Measurements from ENCODE around the gene ALAS1. TPM values are rescaled to one million over a fixed set of nuclear protein-coding genes. Genes with fewer than 3 reads are reported as not detected.

ALAS1 gene
- total and polyA plus RNA-seq, 10 donors = 13.0 to 40.8 (median 32.8) TPM

DNA sequence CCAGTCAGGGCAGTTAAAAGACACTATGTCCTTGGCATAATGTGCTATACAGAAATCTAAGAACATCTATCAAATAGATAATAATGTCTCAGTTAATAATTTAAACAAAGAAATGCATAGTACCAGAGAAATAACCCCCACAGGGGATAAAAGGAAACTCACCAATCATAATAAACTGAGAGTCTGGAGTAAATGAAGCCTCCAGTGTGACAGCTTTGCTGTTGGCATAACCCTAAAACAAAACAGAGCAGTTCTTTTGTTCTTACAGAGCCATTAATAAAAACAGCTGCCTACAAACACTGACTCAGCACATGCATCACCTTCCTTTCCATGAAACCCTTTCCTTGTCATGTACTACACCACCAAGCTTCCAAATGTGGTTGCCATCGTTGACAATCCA is 61.1 kb downstream of the ALAS1 start:
- Histone ChIP-seq H3K4me3 (no peak overlapping the region), H3K36me3 (peaks cover 0 to 100% (median 94%) of the 10 kb centered on the region in 6 donors), H3K27me3 (replicated peaks in 1 of 7) (no peaks in the 10 kb centered on the region), H3K27ac (no peak overlapping the region), H3K4me1 (peaks cover 4 to 79% (median 26%) of the 10 kb centered on the region in 6 donors), H3K9me3 (no peaks in the 10 kb centered on the region)
- intact Hi-C loops (cut with DNase I; ENCODE audit: low total_unique reads) = no loop called here
- DNase-seq = no peak
- WGBS, 5 donors = 31 to 83% (median 51%) methylated on average over 1 of the region's 1 CpG
- TF ChIP-seq POLR2AphosphoS5 (IDR thresholded peaks at IDR 0.05) = no peak
- TF ChIP-seq, protein P1, sequence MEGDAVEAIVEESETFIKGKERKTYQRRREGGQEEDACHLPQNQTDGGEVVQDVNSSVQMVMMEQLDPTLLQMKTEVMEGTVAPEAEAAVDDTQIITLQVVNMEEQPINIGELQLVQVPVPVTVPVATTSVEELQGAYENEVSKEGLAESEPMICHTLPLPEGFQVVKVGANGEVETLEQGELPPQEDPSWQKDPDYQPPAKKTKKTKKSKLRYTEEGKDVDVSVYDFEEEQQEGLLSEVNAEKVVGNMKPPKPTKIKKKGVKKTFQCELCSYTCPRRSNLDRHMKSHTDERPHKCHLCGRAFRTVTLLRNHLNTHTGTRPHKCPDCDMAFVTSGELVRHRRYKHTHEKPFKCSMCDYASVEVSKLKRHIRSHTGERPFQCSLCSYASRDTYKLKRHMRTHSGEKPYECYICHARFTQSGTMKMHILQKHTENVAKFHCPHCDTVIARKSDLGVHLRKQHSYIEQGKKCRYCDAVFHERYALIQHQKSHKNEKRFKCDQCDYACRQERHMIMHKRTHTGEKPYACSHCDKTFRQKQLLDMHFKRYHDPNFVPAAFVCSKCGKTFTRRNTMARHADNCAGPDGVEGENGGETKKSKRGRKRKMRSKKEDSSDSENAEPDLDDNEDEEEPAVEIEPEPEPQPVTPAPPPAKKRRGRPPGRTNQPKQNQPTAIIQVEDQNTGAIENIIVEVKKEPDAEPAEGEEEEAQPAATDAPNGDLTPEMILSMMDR (IDR thresholded peaks at IDR 0.05 in 8 of 11, conservative IDR thresholded peaks at IDR 0.05 in 3 of 11) = no peak
- TF ChIP-seq POLR2A (IDR thresholded peaks at IDR 0.05) = no peak

DNA sequence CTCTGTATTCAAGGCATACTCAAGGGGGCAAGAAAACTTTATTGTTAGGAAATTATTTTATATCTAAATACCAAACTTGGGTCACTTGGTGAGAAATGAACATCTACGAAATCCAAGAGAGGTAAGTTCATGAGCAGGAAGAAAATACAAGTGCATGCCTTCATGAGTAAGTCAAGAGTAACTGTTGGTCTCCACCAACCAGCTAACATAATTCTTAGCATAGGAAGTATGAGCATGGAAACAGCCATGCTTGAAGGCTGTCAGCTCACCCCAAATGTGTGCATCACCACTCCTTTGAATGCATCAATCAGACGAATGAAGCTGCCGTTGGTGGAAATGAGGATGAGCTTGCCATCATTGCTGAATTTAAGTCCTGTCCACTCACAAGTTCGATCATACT is 61.5 kb downstream of the ALAS1 start:
- intact Hi-C loops (cut with DNase I; ENCODE audit: low total_unique reads) = no loop called here
- Histone ChIP-seq H3K27me3 (replicated peaks in 1 of 7) (no peaks in the 10 kb centered on the region), H3K9me3 (no peaks in the 10 kb centered on the region), H3K27ac (no peak overlapping the region), H3K36me3 (peaks cover 0 to 100% (median 97%) of the 10 kb centered on the region in 6 donors), H3K4me1 (peaks cover 0 to 79% (median 24%) of the 10 kb centered on the region in 6 donors), H3K4me3 (no peak overlapping the region)
- TF ChIP-seq POLR2A (IDR thresholded peaks at IDR 0.05) (no peak), POLR2AphosphoS5 (IDR thresholded peaks at IDR 0.05) (no peak)
- TF ChIP-seq, protein P1 (IDR thresholded peaks at IDR 0.05 in 8 of 11, conservative IDR thresholded peaks at IDR 0.05 in 3 of 11) = no peak
- WGBS, 5 donors = 84 to 96% (median 91%) methylated on average over 4 of the region's 4 CpGs
- no peak for DNase-seq

DNA sequence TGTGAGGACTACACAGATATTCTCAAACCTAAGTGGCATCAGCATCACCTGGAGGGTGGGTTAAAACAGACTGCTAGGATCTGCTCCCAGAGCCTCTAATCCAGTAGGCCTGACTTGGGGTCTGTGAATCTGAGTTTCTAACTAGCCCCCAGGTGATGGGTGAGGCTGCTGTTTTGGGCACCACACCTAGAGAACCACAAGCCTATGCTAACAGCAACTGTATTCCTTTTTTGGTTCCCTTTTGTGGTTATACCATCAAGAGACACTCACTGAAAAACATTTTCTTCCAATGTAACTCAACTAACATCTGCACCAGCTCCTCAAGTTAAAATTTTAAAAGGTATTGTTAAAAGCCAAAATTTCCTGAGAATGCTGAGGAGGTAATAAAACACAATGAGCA is 64.5 kb downstream of the ALAS1 start:
- TF ChIP-seq POLR2AphosphoS5 (IDR thresholded peaks at IDR 0.05) = no peak
- TF ChIP-seq, protein P1 (IDR thresholded peaks at IDR 0.05 in 8 of 11, conservative IDR thresholded peaks at IDR 0.05 in 3 of 11) = no peak
- TF ChIP-seq POLR2A (IDR thresholded peaks at IDR 0.05) = no peak
- Histone ChIP-seq H3K9me3 (no peaks in the 10 kb centered on the region), H3K4me1 (peaks cover 0 to 65% (median 23%) of the 10 kb centered on the region in 6 donors), H3K4me3 (no peak overlapping the region), H3K27me3 (replicated peaks in 1 of 7) (no peaks in the 10 kb centered on the region), H3K27ac (peak overlapping the region in 2 of 8 donors; percentile 24 to 48), H3K36me3 (peaks cover 4 to 100% (median 99%) of the 10 kb centered on the region in 6 donors)
- DNase-seq = no peak
- intact Hi-C loops (cut with DNase I; ENCODE audit: low total_unique reads) = no loop called here

Other genes with a start within 250 kb of the ALAS1 start
- gene GPR62, start 242.8 kb upstream of the ALAS1 start, total RNA-seq = under 1 TPM in 1 of 7 donors, not detected in 6; 0.39 TPM
- under 1 TPM; 0.04 to 0.06 (median 0.05) TPM for gene GPR62, start 242.8 kb upstream of the ALAS1 start, polyA plus RNA-seq
- gene PCBP4, start 230.7 kb upstream of the ALAS1 start, total RNA-seq = 10 to 100 TPM; 17.1 to 24.6 (median 20.7) TPM
- gene PCBP4, start 230.7 kb upstream of the ALAS1 start, polyA plus RNA-seq = 10 to 100 TPM; 12.8 to 41.7 (median 23.2) TPM
- gene ABHD14B, start 224.1 kb upstream of the ALAS1 start, total RNA-seq = 10 to 100 TPM; 33.8 to 74.9 (median 56.3) TPM
- 10 to 100 TPM; 60.1 to 71.4 (median 66.8) TPM for gene ABHD14B, start 224.1 kb upstream of the ALAS1 start, polyA plus RNA-seq
- 10 to 100 TPM in 4 of 7 donors, 1 to 10 TPM in 3; 8.7 to 23.9 (median 12.3) TPM for gene ABHD14A, start 223.1 kb upstream of the ALAS1 start, total RNA-seq
- gene ABHD14A, start 223.1 kb upstream of the ALAS1 start, polyA plus RNA-seq = 10 to 100 TPM; 18.7 to 26.7 (median 22.1) TPM
- 10 to 100 TPM; 16.7 to 31.1 (median 26.0) TPM for gene ACY1, start 214.6 kb upstream of the ALAS1 start, total RNA-seq
- 10 to 100 TPM; 28.1 to 29.8 (median 29.2) TPM for gene ACY1, start 214.6 kb upstream of the ALAS1 start, polyA plus RNA-seq
- gene RPL29, start 202.3 kb upstream of the ALAS1 start, total RNA-seq = 1,000 to 10,000 TPM in 4 of 7 donors, 100 to 1,000 TPM in 3; 684 to 1,403 (median 1,036) TPM
- gene RPL29, start 202.3 kb upstream of the ALAS1 start, polyA plus RNA-seq = 1,000 to 10,000 TPM; 3,003 to 4,302 (median 4,113) TPM
- 10 to 100 TPM; 31.5 to 68.6 (median 42.6) TPM for gene DUSP7, start 141.6 kb upstream of the ALAS1 start, total RNA-seq
- 10 to 100 TPM in 1 of 3 donors, 1 to 10 TPM in 2; 5.4 to 20.1 (median 6.9) TPM for gene DUSP7, start 141.6 kb upstream of the ALAS1 start, polyA plus RNA-seq
- gene POC1A, start 43.7 kb upstream of the ALAS1 start, total RNA-seq = 1 to 10 TPM; 1.6 to 4.4 (median 2.5) TPM
- gene POC1A, start 43.7 kb upstream of the ALAS1 start, polyA plus RNA-seq = 1 to 10 TPM; 2.4 to 3.2 (median 3.2) TPM
- gene TLR9, start 27.5 kb downstream of the ALAS1 start, total RNA-seq = 1 to 10 TPM; 2.3 to 7.7 (median 4.2) TPM
- gene TLR9, start 27.5 kb downstream of the ALAS1 start, polyA plus RNA-seq = 1 to 10 TPM in 1 of 3 donors, under 1 TPM in 1, not detected in 1; 0.55 to 3.8 TPM
- gene TWF2, start 41.0 kb downstream of the ALAS1 start, total RNA-seq = 100 to 1,000 TPM in 1 of 7 donors, 10 to 100 TPM in 6; 57.5 to 109 (median 68.2) TPM
- gene TWF2, start 41.0 kb downstream of the ALAS1 start, polyA plus RNA-seq = 10 to 100 TPM; 47.3 to 71.4 (median 59.8) TPM
- 10 to 100 TPM; 26.3 to 77.8 (median 55.8) TPM for gene PPM1M, start 47.6 kb downstream of the ALAS1 start, total RNA-seq
- gene PPM1M, start 47.6 kb downstream of the ALAS1 start, polyA plus RNA-seq = 10 to 100 TPM; 29.2 to 37.2 (median 33.6) TPM
- gene WDR82, start 80.5 kb downstream of the ALAS1 start, total RNA-seq = 10 to 100 TPM; 60.5 to 80.6 (median 72.0) TPM
- 10 to 100 TPM; 20.9 to 35.8 (median 23.6) TPM for gene WDR82, start 80.5 kb downstream of the ALAS1 start, polyA plus RNA-seq
- 10 to 100 TPM; 13.4 to 31.9 (median 26.8) TPM for gene GLYCTK, start 89.7 kb downstream of the ALAS1 start, total RNA-seq
- gene GLYCTK, start 89.7 kb downstream of the ALAS1 start, polyA plus RNA-seq = 10 to 100 TPM; 14.9 to 22.5 (median 22.2) TPM
- gene DNAH1, start 118.2 kb downstream of the ALAS1 start, total RNA-seq = 10 to 100 TPM; 21.0 to 35.8 (median 27.1) TPM
- 10 to 100 TPM in 1 of 3 donors, 1 to 10 TPM in 2; 4.9 to 10.1 (median 9.7) TPM for gene DNAH1, start 118.2 kb downstream of the ALAS1 start, polyA plus RNA-seq
- 10 to 100 TPM; 68.1 to 82.8 (median 72.8) TPM for gene BAP1, start 211.8 kb downstream of the ALAS1 start, total RNA-seq
- 10 to 100 TPM; 44.4 to 73.7 (median 72.8) TPM for gene BAP1, start 211.8 kb downstream of the ALAS1 start, polyA plus RNA-seq
- 10 to 100 TPM in 1 of 7 donors, 1 to 10 TPM in 6; 4.4 to 14.2 (median 8.6) TPM for gene PHF7, start 212.5 kb downstream of the ALAS1 start, total RNA-seq
- gene PHF7, start 212.5 kb downstream of the ALAS1 start, polyA plus RNA-seq = 1 to 10 TPM; 4.6 to 7.3 (median 4.8) TPM
- gene SEMA3G, start 246.9 kb downstream of the ALAS1 start, total RNA-seq = 10 to 100 TPM in 5 of 7 donors, 1 to 10 TPM in 2; 7.9 to 20.2 (median 10.8) TPM
- gene SEMA3G, start 246.9 kb downstream of the ALAS1 start, polyA plus RNA-seq = 1 to 10 TPM; 1.0 to 7.8 (median 3.5) TPM

All from spleen (tissue), 11 donors.